HG03066 (cell line): ENCODE results near the gene KIAA1755.

Experiments used
- ATAC-seq: cut with Tn5 transposase; IDR thresholded peaks from one replicate; pipeline ENCODE4 v1.9.1; 2021; ENCODE audit warnings: low read depth; ENCODE audit not compliant: unreplicated experiment

KIAA1755 gene, protein sequence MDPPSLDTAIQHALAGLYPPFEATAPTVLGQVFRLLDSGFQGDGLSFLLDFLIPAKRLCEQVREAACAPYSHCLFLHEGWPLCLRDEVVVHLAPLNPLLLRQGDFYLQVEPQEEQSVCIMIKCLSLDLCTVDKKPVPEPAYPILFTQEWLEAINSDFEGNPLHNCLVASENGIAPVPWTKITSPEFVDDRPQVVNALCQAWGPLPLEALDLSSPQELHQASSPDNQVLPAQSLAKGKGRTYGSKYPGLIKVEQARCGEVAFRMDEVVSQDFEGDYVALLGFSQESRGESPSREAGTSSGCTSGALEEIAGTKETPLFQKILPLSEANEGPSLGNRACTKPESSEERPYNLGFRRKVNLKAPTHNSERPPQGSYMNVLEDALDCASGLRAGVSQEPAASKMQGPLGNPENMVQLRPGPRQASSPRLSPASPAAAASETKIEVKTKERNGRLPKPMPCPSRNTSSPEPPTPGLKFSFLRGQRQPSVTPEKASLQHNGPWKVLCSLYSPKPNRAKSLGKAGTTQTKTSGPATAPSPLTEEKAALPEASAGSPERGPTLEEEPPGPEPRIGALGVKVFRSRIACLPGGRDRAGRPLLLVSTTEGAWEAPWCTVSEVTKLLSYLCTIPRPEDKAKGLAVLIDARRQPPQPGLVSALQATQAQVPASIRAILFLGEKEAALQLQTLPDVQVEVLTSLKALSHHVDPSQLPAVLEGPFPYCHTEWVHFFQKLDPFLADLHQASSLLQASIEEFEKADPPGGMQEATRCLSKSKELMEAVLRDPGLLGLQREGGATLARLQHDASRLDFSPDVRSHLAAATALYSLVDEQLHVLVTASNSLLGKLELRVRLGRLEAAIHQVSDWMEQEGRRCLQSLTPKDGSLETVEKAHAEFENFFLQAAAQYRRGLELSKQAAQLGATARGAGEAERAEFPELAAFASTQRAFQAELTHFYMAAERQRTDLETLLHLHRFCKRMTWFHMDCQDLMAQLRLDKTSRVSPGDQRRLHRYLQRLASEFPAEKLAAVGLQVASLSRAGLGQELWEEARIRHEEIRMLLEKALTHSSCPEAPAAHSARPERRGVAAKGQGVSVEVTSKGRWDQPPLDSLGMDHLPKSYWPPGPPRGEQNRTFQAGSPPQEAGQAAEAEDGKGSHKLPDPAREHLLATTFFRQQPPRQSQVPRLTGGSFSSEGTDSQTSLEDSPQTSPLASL

DNA sequence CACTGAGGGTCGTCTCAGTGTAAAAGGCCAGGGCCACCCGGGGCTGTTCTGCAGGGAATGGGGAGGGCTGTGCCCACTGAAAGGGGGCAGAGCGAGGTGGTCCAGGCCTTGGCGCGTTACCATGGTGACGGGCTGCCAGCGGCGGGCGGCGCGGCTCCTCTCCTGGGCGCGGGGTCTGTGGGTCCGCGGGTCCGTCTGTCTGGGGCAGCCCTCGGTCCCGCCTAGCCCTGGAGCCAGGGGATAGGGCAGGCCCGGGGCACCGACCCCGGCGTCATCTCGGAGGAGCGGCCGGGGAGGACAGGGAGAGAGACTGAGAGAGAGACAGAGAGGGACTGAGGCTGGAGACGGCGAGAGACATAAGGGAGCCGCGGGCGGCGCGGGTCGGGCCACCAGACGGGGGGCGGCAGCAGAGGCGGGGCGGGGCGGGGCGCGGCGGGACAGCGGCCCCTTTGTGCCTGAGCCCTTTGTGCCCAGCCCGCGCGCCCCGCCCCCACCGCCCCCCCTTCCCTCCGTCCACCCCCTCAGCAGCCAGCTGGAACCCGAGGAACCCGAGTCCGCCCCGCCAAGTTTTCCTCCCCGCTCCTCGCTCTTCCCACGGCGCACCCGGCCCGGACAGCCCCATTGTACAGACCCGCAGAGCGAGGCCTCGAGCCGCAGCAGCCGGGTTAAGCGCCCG is at the start of gene KIAA1755:
Gene KIAA1755, minus strand, starts transcription at position 358 of the 676 bp plus-strand sequence. Its CDS starts 235 bp downstream, at position 123.
- no peak for ATAC-seq

DNA sequence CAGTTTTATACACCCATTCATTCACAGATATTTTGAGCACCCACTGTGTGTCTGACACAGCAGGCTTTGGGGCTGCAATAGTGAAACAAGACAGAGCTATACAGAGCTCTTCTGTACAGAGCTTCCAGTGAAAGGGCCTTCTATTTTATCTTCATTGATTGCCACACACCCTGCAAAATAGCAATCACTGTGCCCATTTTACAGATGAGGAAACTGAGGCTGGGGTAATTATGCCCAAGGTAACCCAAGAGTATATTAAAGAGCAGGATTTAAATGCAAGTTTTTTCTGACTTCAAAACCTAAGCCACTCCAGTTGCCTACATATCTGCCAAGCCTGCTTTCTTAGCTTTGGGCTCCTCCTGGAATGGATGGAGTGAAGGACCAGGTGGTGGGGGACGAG is 47.9 kb upstream of the KIAA1755 start:
- no peak for ATAC-seq

DNA sequence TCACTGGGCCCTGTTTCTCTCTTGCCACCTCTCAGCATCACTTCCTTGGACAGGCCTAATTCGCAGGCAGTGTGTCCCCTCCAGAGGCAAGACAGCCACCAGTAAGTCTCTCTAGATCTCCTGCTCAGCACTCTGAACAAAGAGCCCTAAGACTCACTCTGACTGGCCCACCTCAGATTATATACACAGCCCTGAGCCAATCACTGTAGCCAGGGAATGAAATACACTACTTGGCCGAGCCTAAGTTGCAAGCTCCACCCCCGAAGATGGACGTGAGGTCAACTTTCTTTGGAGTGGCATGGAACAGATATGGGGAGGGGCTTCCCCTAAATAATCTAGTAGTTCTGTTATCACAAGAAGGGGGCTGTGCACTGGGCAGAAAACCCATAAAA is 47.5 kb upstream of the KIAA1755 start:
- no peak for ATAC-seq

DNA sequence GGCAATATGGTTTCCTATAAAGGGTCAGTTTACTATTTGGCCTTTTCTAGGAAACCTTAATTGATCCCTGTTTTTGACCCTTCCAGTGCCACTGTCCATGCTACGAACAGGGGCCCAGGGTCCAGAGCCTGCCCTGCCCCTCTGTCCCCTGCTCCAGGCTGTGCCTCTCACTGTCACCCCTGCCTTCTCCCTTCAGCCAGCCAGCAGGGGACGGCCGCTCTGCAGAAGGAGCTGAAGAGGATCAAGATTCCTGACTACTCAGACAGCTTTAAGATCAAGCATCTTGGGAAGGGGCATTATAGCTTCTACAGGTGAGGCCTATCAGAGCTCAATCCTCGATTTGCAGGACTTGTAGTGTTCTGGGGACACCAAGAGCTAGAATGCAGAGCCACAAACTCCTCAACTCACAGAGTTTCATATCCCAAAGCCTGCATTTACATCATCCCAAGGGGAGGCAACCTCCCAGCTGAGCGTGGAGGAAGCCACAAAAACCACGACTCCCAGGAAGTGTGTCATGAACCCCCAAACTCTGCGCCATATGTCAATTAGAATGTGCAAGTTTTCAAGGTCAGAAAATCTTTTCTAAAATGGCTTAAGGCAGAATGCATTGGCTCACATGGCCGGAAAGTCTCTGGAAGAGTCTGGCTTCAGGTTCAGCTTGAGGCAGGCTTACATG is 47.0 kb upstream of the KIAA1755 start:
- ATAC-seq, result no peak

DNA sequence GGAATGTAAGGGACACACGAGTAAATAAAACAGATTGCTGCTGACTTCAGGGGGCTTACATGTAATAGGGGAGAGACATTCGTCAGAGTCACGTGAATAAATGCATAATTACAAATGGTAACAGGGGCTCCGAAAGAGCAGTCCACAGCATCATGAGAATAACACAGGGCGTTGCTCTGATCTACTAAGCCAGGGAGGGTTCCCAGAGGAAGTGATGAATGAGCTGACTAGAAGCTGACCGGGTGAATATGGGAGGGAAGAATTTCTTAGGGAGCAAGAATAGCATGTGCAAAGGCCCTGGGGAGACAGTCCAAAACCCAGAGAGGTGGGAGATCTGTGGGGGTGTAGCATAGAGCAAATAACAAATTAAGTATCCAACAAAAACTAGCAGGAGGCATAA is 45.8 kb upstream of the KIAA1755 start:
- no peak for ATAC-seq

DNA sequence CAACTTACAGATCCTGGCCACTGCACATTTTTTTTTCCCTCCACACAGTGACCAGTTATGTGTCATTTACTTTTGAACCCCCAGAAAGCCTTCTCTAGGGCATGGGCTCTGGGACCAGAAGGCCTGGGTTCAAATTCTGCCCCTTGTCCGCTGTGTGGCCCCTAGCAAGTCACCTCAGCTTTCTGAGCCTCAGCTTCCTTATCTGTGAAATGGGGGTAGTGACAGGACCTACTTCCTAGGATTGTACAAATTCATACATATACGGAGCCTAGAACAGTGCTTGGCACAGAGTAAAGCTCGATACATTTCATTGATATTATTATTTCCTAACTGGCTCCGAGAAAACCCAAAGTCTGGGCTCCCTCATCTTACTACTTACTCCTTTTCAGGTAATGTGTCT is 45.0 kb upstream of the KIAA1755 start:
- no peak for ATAC-seq

DNA sequence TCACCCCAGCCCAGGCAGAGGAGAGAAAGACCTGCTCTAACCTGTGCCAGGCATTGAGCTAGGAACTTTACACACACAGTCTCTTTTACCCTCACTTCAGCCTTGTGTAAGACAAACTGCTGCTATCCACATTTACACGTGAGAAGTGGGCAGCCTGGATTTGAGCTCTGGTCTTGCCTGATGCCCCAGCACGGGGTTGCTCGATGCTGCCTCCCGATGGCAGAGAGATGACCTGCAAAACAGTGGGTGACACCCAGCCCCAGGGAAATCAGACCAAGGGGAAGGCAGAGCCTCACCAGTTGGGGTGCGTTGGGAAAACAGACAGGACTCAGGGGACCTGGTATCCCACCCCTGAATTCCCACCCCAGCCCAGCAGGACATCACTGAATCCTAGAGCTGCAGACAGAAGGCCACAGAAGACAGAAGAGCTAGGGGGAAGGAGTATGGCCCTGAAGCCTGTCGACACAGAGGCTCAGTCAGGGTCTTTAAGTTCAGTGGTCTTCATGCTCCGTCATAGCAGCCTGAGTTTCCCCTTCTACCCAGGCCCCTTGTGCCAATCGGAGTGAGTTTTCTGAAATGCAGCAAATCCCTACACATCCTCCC is 44.4 kb upstream of the KIAA1755 start:
- ATAC-seq, result no peak

DNA sequence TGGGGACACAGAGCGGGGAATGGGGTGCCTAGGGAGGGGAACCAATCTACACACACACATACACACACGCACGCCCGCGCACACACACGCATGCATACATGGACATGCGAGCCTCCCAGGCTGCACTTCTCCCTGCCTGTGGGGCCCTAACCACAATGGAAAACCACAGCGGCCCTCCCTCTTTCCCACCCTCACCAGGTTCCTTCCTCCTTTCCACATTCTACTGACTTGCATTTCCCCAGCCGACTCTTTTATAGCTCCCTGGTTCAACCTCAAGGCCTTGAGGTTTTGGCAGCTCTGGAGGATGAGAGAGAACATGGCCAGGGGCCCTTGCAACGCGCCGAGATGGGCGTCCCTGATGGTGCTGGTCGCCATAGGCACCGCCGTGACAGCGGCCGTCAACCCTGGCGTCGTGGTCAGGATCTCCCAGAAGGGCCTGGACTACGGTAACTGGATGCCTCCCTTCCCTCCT is 43.4 kb upstream of the KIAA1755 start, which contains the start of gene BPI:
Gene BPI, plus strand, starts transcription at position 249 of the 472 bp plus-strand sequence. Its CDS starts 68 bp downstream, at position 317.
- ATAC-seq, result no peak

DNA sequence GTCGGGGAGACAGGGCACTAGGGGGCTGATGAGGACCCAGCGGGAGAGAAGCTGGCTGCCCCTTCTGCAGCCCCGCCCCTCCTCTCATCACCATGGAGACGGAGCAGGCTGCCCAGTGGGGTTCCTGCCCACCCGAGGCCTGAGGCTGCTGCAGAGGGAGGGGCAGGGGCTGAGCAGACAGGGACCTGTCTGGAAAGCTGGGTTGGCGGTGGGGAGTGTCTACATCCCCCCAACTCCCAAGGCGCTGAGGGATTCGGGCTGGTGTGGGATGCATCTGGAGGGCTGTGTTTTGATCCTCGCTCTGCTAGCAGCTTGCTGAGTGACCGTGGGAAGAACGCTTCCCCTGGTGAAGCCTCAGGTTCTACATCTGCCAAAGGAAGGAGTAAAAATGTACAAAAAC is 42.3 kb upstream of the KIAA1755 start:
- ATAC-seq, result no peak

DNA sequence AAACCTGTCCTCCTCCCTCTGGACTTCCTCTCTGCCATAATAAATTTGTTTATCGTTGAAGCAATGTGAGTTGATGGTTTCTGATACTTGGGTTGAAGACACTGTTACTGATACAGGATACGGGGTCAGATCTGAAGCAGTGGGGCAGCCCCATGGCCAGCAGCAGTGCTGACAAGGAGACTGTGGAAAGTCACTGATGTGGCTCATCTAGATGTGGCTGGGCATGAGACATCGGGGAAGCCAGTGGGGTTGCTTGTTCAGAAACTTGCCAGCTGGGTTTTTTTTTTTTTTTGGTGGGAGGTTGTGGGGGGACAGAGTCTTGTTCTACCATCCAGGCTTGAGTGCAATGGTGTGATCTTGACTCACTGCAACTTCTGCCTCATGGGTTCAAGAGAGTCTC is 40.8 kb upstream of the KIAA1755 start:
- ATAC-seq, result no peak

DNA sequence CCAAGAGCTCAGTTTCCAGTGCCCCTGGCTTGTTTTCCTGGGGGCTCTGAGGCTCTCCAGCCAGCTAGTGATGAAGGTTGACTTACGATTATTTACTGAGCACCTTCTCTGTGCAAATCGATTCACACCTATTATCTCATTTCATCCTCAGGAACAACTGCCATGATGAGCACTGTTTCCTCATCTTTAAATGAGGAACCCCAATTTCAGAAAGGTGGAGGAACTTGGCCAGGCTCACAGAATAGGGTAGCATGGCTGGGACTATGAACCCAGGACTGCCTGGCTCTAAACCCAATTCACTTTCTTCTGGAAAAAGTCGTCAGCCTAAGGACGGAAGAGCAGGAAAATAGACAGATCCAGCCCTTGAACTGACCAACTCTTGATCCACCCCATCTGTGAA is 39.9 kb upstream of the KIAA1755 start:
- no peak for ATAC-seq

DNA sequence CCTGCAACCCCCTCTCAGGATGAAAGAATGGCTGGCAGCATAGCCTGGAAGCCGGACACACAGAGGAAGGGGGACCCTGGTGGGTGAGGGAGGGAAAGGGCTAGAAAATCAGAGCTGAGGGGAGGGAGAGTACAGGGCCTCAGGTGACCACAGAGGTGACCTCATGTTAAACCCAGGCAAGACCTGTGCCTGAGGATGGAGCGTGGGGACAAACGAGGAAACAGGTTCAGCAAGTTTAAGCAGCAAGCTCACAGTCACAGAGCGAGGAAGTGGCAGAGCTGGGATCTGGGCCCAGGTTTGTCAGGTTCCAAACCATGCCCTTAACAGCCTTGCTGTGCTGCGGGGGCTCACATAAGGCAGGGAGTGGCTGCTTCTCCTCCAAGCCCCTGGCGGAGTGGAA is 39.4 kb upstream of the KIAA1755 start:
- ATAC-seq, result no peak

DNA sequence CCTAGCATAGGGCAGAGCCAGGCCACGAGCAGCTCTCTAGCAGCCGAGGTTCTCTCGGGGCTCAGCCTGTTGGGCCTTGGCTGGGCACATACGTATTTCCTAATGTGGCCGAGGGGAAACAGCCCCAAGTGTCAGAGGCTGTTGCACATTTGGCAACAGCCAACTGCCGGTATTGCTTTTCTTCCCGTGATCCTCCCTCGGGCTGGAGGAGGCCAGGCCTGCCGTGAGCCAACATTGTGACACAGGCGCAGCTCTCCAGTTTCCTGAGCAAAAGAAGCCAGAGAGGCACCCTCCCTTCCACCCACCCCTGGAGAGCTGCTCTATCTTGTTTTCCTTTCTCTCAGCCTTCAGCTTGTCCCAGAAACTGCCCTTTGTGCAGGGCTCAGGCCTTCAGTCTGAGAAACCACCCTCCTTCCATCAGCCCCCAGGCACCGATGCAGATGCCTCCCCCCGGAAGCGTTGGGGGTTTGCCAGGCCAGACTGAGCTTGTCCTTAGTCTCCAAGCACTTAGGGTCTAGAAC is 38.3 kb upstream of the KIAA1755 start:
- ATAC-seq, result no peak

DNA sequence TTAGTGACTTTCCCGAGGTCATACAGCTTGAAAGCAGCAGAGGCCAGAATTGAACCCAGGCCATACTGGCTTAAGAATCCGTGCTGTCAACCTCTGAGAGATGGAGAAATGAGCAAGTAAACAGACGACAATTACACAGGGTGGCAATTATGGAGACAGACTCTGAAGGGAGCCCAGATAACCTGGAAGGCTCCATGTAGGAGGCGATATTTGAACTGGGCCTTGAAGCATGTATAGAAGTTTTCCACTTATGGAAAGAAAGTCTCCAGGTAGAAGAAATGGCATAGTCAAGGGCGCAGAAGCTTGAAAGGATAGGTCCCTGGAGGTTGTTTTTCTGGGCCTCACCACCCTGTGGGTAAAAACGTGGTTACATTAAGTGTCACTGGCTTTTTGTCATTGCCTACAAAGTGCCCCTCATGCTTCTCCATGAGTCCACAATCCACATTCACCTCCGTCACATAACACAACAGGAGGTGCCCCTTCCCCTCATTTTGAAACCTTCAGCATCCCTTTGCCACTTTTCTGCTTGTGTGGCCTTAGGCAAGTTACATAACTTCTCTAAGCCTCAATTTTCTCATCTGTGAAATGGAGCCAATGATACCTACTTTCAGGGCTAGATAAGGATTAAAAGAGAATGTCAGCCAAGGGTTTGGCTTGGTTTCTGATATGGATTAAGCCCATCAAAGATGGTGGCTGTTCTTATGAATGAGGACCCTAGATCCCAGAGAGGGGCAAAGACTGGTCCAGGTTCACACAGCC is 37.6 kb upstream of the KIAA1755 start:
- no peak for ATAC-seq

DNA sequence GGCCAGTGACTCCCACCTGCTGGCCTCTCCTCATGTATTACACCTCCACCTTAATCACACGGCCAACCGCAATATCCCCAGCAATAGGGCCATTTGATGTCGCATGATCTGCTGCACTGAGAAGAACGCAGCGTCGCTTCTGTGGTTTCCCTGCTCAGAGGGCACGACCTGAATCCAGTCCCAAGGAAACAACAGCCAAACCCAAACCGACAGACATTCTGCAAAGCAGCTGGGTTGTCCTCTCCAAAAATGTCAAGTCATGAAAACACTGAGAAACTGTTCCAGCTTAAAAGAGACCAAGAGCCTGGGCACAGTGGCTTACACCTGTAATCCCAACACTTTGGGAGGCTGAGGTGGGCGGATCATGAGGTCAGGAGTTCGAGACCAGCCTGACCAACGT is 35.9 kb upstream of the KIAA1755 start:
- ATAC-seq, result no peak

DNA sequence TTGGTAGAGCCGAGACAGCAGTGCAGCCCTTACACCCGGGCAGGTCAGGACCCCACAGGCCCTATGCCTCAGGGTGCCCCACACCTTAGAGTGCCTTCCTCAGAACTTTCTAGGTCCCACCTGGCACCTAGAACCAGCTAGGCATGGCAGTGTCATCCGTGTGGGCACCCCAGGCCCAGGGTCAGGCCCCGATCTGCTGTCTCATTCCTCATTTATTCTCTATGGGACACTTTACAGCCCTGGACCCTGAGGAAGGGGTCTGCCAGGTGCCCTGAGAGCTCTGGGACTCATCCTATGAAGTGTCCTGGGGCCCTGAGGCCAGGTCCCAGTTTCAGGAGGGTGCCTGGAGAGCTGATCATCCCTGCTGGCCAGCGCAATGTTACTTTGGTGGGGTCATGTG is 35.3 kb upstream of the KIAA1755 start:
- no peak for ATAC-seq

DNA sequence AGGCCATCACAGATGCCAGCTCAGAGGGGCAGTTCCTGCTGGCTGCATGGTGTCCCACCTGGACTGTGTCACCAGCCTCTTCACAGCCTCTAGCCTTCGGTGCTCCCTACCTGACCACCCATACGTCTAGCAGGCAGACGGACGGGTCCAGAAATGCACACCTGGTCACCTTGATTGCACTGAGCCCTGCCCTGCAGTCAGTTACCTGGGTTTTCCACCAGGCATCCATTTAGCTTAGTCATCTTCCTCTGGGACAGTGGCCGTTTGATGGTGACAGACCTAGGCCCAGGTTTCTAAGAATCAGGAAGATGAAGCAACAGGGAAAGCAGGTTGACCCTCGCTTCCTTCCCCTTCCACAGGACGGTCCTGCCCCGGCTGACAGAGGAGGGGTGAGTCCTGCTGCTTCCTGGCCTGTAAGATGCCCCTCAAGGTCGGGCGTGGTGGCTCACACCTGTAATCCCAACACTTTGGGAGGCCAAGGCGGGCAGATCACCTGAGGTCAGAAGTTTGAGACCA is 33.6 kb upstream of the KIAA1755 start:
- ATAC-seq, result no peak

DNA sequence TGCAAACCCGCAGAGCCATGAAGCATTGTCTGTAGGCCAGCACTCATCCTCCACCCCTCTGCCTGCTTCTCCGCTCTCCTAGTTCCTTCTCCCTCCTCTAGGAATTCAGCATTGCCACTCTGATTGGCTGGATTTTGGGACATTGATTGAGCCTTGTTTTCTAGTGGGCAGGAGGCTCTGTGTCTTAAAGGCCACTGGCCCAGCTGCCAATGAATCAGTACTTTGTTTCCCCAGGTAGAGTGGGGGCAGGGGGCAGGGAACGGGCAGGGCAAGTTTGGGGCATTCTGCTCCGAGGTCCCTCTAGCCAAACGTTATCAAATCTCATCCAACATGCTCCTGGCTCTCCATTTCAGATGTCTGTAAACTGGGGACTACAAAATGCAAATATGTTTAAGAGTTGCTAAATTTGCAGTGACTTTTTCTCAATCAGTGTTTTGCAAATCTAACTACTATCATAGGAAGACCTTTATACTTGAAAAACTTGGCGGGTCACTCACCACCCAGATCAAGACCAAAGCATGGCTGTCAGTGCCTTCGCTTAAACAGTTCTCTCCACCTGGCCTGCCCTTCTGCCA is 33.0 kb upstream of the KIAA1755 start:
- no peak for ATAC-seq
